CD4-positive, alpha-beta T cell (primary cell): Measurements from ENCODE around the gene FSTL4. TPM values are rescaled to one million over a fixed set of nuclear protein-coding genes. Genes with fewer than 3 reads are reported as not detected.
"Not testable (repeated sequence)": the region's sequence is repeated elsewhere in the genome, so short reads cannot be mapped to it uniquely, and the experiment has no call there.

Experiments used
- ATAC-seq: fragments of 200-7000 bp; cut with Tn5 transposase; one replicate; pipeline ENCODE4 v1.10.0; 2022; ENCODE audit warnings: mild to moderate bottlenecking; ENCODE audit not compliant: poor library complexity
- CTCF ChIA-PET: fragments of 350-600 bp; sonication (Branson Sonifier 250); formaldehyde crosslinking; loops from one replicate; lab custom pipeline; 2021; ENCODE audit warnings: antibody characterized with exemption, inconsistent platforms; lab: Charles Lee
- POLR2A ChIA-PET: fragments of 350-600 bp; sonication (Branson Sonifier 250); formaldehyde crosslinking; loops from one replicate; lab custom pipeline; 2021; ENCODE audit warnings: antibody characterized with exemption, inconsistent platforms; lab: Charles Lee
- DNase-seq, 14 experiments: peaks; one replicate each; pipeline ENCODE4 v3.0.0-alpha.2; 2013 to 2020; ENCODE audit warnings: mixed read lengths in 2 of 14
- H3K27ac ChIP-seq, 2 donors: one replicate each; pipeline versions ENCODE4 v1.5.1 to v1.7.0; 2013; ENCODE audit warnings: low read length in 2 of 2, low read depth in 1 of 2, mild to moderate bottlenecking in 1 of 2
- H3K27me3 ChIP-seq, 2 experiments: 1 replicate in 1 of 2; 2 replicates in 1 of 2; pipeline versions ENCODE4 v1.6.1 to v1.7.0; 2013; ENCODE audit warnings: low read length in 2 of 2, control low read depth in 1 of 2, mild to moderate bottlenecking in 1 of 2, moderate library complexity in 1 of 2; ENCODE audit not compliant: insufficient read depth in 2 of 2, control insufficient read depth in 1 of 2
- H3K36me3 ChIP-seq: one replicate; pipeline ENCODE4 v1.6.1; 2013; ENCODE audit warnings: low read length, control low read depth; ENCODE audit not compliant: insufficient read depth
- H3K4me1 ChIP-seq: one replicate; pipeline ENCODE4 v1.6.1; 2013; ENCODE audit warnings: low read length, control low read depth; ENCODE audit not compliant: insufficient read depth
- H3K4me3 ChIP-seq: one replicate; pipeline ENCODE4 v1.5.1; 2013; ENCODE audit warnings: mild to moderate bottlenecking, low read length, moderate library complexity
- H3K9me3 ChIP-seq, 2 experiments: 1 replicate in 1 of 2; 2 replicates in 1 of 2; pipeline versions ENCODE4 v1.6.1 to v1.7.0; 2013; ENCODE audit warnings: low read length in 2 of 2, mild to moderate bottlenecking in 2 of 2, control low read depth in 1 of 2, moderate library complexity in 1 of 2; ENCODE audit not compliant: control insufficient read depth in 1 of 2, insufficient read depth in 1 of 2
- H3K27ac Mint-ChIP-seq: one replicate; pipeline ENCODE4 v1.8.0; 2020; ENCODE audit warnings: mixed read lengths
- H3K27me3 Mint-ChIP-seq: one replicate; pipeline ENCODE4 v1.8.0; 2021; ENCODE audit warnings: mixed read lengths
- H3K36me3 Mint-ChIP-seq: one replicate; pipeline ENCODE4 v1.8.0; 2021; ENCODE audit warnings: low read depth, mixed read lengths
- H3K4me1 Mint-ChIP-seq: one replicate; pipeline ENCODE4 v1.8.0; 2021; ENCODE audit warnings: low read depth, mixed read lengths
- H3K4me3 Mint-ChIP-seq: one replicate; pipeline ENCODE4 v1.8.0; 2020; ENCODE audit warnings: mild to moderate bottlenecking, mixed read lengths
- H3K9me3 Mint-ChIP-seq: one replicate; pipeline ENCODE4 v1.8.0; 2020; ENCODE audit warnings: mixed read lengths
- CTCF ChIP-seq: fragments of 200-600 bp; IDR thresholded peaks from one replicate; pipeline ENCODE4 v1.8.0; 2022; ENCODE audit warnings: antibody characterized with exemption, mild to moderate bottlenecking
- intact Hi-C, 2 experiments: fragments of 100-400 bp; cut with DNase I in 1 of 2; cut with micrococcal nuclease in 1 of 2; formaldehyde crosslinking; loops; one replicate each; pipeline versions ENCODE4 v1.15.1 to v1.9.0; 2023 to 2025; cut with DNase I, micrococcal nuclease
- total RNA-seq, 174 experiments: library from RNA in 2 of 174; stranded (reverse) in 2 of 174; gene quantifications; one replicate each; pipeline ENCODE4 v1.2.3 and lab custom pipeline; 2021 to 2026

FSTL4 gene
- total RNA-seq, 2 experiments from 2014 or later: not detected

GRCh38 chr5:133538718-133539117 is 73.6 kb downstream of the FSTL4 start:
- ChIA-PET POLR2A (no interaction called here), CTCF (no interaction called here)
- no peak overlapping the region for H3K27ac ChIP-seq
- peaks cover 0 to 14% of the 10 kb centered on the region in 2 experiments for H3K27me3 ChIP-seq
- TF ChIP-seq CTCF: no peak
- DNase-seq (no peak), ATAC-seq (no peak)
- Mint-ChIP-seq H3K27ac (no peak overlapping the region), H3K36me3 (no peaks in the 10 kb centered on the region), H3K9me3 (no peaks in the 10 kb centered on the region), H3K4me1 (no peaks in the 10 kb centered on the region), H3K4me3 (no peak overlapping the region), H3K27me3 (peaks cover 45% of the 10 kb centered on the region)
- no peaks in the 10 kb centered on the region for H3K4me1 ChIP-seq
- H3K9me3 ChIP-seq: no peaks in the 10 kb centered on the region
- H3K4me3 ChIP-seq: no peak overlapping the region
- intact Hi-C loops: no loop called here
- no peaks in the 10 kb centered on the region for H3K36me3 ChIP-seq

- H3K4me3 ChIP-seq, POLR2A ChIA-PET, ATAC-seq, H3K4me1 ChIP-seq, H3K27me3 ChIP-seq, H3K27ac Mint-ChIP-seq, H3K9me3 ChIP-seq, H3K4me1 Mint-ChIP-seq, intact Hi-C loops, H3K4me3 Mint-ChIP-seq, H3K36me3 Mint-ChIP-seq, CTCF ChIA-PET, H3K9me3 Mint-ChIP-seq, H3K36me3 ChIP-seq, H3K27ac ChIP-seq, DNase-seq: not testable (repeated sequence)
- peaks cover 26% of the 10 kb centered on the region for H3K27me3 Mint-ChIP-seq
Observed at GRCh38 chr5:133535241-133535929, 77.0 kb downstream of the FSTL4 start.

GRCh38 chr5:133534566-133534965 is 77.8 kb downstream of the FSTL4 start:
- intact Hi-C loops: no loop called here
- Histone ChIP-seq H3K27me3 (no peaks in the 10 kb centered on the region), H3K4me3 (no peak overlapping the region), H3K9me3 (no peaks in the 10 kb centered on the region), H3K27ac (no peak overlapping the region), H3K36me3 (no peaks in the 10 kb centered on the region), H3K4me1 (no peaks in the 10 kb centered on the region)
- ATAC-seq: no peak
- no peak overlapping the region for H3K27ac Mint-ChIP-seq
- no peak for TF ChIP-seq CTCF
- ChIA-PET POLR2A (no interaction called here), CTCF (no interaction called here)
- DNase-seq: no peak
- peaks cover 18% of the 10 kb centered on the region for H3K27me3 Mint-ChIP-seq
- H3K36me3 Mint-ChIP-seq: no peaks in the 10 kb centered on the region
- H3K4me1 Mint-ChIP-seq: no peaks in the 10 kb centered on the region
- H3K9me3 Mint-ChIP-seq: no peaks in the 10 kb centered on the region
- H3K4me3 Mint-ChIP-seq: no peak overlapping the region

GRCh38 chr5:133533541-133533940 is 78.8 kb downstream of the FSTL4 start:
- no peak for DNase-seq
- Mint-ChIP-seq H3K4me3 (no peak overlapping the region), H3K27me3 (peaks cover 7% of the 10 kb centered on the region), H3K9me3 (no peaks in the 10 kb centered on the region), H3K36me3 (no peaks in the 10 kb centered on the region), H3K4me1 (no peaks in the 10 kb centered on the region), H3K27ac (no peak overlapping the region)
- Histone ChIP-seq H3K4me3 (no peak overlapping the region), H3K27ac (no peak overlapping the region), H3K36me3 (no peaks in the 10 kb centered on the region), H3K27me3 (no peaks in the 10 kb centered on the region), H3K9me3 (no peaks in the 10 kb centered on the region), H3K4me1 (no peaks in the 10 kb centered on the region)
- ATAC-seq: no peak
- ChIA-PET POLR2A (no interaction called here), CTCF (no interaction called here)
- intact Hi-C loops: no loop called here
- TF ChIP-seq CTCF: no peak
